HTR-8/SVneo (cell line): ENCODE measurements around the gene STIM1.
"Not testable (repeated sequence)": the region's sequence is repeated elsewhere in the genome, so short reads cannot be mapped to it uniquely, and the experiment has no call there.

Experiments
- DNase-seq: peaks from one replicate; pipeline ENCODE4 v3.0.0; 2011; ENCODE audit warnings: low spot score, mixed read lengths; ENCODE audit not compliant: insufficient read length
- FAIRE-seq: peaks from 2 replicates; lab custom pipeline; 2011; peaks lifted over from hg19 to GRCh38; lab: Jason Lieb, UNC

Gene STIM1

DNA sequence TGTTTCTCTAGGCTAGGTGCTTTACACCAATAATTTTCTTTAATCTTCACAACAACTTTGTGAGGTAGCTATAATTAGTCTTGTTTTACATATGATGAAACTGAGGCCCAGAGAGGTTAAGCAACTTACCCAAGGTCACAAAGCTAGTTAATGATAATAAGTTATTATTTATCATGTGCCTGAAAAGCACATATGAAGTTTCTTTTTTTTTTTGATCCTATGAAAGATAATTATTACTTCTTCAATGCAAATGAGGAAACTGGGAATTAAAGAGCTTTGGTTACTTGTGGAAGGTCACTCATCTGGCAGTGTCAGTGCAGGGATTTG, 22.8 kb downstream of the STIM1 start:
- no peak for DNase-seq

DNA sequence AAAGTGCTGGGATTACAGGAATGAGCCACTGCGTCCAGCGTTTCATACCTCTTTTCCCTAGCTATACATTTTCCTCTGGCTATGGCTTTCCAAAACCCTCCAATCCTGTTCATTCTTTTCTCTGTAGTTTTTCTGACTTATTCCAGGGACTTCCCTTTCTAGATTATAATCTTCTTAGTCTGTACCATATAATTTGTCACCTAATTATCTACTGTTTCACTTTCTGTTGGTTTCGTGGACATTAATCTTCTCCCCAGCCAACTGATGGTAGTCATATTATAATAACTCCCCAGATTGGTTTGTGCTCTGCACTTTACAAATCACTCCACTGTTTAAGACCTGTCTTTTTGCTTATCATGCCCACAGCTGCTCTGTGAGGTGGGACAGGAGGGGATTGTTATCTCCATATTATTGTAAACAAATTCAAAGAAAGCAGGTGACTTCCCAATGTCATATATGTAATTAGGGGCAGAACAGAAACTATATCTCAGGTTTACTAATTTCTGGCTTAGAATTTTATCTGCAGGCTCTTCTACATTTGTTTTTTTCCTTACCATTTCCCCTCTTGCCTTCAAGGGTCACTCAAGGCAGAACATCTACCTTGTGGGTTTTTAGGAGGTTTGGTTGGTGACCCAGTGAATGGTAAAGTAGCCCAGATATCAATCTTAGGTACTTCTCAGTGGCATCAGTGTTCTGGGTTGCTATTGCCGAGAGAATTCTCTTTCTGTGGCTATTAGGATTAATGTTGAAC, 23.9 kb downstream of the STIM1 start:
- FAIRE-seq (no peak), DNase-seq (no peak)

More for the DNA sequence above, 22.8 kb downstream of the STIM1 start:
- FAIRE-seq = no peak

DNA sequence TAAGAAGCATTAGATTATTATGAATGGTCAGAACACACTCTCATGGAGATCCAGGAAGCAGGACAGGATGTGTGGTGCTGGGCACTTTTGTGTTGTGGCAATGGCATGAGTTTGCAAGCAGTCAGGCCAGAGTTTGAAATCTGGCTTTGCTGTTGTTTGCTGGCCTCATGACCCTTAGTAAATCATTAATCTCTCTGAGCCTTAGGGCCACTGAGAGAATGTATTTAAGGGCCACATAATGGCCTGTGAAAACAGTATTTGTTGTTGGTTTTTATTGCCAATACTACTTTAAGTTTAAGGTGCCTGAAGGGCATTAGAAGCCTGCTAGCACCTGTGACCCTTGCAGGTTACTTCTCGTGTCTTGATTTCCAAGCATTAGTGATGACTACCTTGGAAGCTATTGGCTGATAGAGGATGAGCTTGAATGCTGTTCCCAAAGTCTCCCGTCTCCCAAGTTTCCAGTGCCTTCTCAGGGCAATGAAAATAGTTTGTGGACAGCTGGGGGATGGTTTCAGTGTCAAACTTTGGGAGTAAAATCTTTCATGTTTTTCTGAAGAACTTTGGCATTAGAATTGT, 24.6 kb downstream of the STIM1 start:
- DNase-seq = no peak
- FAIRE-seq = no peak

DNA sequence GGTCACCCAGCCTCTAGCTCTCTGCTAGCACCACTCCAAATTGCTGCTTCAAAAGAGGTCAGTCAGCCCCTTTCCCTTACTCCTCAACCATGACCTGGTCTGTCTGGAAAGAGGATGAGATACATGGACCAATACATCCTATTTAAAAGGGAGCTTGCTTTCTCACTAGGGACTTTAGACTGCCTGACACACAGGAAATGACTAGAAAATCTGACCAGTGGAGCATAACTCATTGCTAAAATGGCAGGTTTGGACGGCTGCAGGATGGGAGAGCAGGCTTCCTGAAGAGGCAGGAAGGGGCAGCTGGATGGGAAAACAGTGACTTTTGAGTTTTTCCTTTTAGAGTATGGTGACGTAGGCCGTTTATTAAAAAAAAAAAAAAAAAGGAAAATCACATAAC, 25.3 kb downstream of the STIM1 start:
- FAIRE-seq = no peak

DNA sequence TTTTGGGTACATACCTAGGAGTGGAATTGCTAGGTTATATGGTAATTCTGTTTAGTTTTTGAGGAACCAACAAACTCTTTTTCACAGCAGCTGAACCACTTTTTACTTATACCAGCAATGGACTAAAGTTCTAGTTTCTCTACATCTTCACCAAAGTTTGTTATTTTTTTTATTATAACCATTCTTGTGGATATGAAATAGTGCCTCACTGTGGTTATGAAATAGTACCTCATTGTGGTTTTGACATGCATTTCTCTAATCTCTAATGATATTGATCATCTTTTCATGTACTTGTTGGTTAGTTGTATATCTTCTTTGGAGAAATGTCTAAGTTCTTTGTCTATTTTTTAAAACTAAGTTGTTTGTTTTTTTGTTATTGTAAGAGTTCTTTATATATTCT, 27.2 kb downstream of the STIM1 start:
- FAIRE-seq = no peak
- DNase-seq = no peak

More for the DNA sequence above, 25.3 kb downstream of the STIM1 start:
- no peak for DNase-seq

DNA sequence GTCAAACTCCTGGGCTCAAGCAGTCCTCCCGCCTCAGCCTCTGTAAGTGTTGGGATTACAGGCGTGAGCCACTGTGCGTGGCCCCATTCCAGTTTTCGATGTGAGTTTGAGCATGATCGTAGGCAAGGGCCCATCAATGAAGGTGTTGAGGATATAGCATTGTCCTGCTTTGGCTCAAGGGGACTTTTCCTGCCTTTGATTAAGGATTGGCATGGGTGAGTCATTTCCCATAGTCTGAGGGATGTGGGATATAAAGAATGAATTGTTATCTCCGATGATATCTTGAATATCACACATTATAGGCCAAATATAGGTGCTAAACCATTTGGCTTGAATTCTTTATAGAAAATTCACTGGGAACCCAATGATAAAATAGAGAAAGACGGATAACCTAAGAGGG, 30.4 kb downstream of the STIM1 start:
- no peak for FAIRE-seq

DNA sequence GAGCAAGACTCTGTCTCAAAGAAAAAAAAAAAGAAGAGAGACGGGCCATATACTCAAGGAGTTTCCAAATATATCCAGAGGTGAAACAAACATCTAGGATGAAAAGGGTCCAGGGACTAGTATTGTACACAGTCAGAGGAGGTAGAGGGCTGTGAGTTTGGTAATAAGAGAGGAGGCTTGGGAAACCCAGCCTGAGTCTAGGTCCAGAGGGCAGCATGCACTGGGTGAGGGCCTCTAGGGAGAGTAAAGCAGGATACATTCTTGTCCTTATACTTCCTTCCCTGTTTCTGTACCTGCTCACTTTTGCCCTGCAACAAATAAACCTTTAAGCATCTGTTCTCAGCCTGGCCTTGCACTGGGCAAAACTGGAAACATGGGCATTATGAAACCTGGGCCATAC, 31.5 kb downstream of the STIM1 start:
- DNase-seq (no peak), FAIRE-seq (no peak)

More for the DNA sequence above, 30.4 kb downstream of the STIM1 start:
- no peak for DNase-seq

DNA sequence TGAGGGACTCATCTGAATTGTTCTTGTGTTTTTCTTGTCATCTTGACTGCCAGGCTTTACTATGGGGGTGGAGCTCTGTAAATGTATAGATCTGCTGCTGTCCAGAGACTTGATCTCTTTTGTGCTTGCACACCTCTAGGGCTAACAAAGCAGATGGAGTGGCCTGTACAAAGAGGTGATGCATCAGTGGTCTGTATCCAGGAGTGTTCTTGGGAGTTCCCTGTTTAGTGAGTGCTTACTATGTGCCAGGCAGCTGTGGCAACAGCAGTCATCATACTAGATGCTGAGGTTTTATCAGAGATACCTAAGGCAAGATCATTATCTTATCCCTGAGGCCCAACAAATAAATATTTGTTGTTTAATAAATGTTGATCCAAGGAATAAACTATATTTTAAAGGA, 33.4 kb downstream of the STIM1 start:
- FAIRE-seq (no peak), DNase-seq (no peak)

DNA sequence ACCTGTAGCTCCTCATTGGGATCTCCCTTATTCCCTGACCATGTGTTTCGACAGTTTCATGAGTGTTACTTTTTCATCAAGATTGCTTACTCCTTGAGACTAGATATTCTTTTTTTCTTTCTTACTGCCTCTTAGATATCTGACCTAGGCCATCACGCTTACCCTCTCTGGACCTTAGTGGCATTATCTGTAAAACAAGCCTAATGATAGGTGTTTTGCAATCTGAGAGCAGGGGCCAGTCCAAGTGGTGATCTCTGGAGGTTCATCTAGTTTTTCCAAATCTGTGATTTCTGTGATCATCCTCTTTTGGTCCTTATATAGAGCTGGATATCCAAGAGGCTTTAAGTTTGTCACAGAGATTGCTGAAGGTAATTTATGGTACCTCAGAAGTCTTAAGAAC, 34.5 kb downstream of the STIM1 start:
- DNase-seq = no peak
- FAIRE-seq = no peak

DNA sequence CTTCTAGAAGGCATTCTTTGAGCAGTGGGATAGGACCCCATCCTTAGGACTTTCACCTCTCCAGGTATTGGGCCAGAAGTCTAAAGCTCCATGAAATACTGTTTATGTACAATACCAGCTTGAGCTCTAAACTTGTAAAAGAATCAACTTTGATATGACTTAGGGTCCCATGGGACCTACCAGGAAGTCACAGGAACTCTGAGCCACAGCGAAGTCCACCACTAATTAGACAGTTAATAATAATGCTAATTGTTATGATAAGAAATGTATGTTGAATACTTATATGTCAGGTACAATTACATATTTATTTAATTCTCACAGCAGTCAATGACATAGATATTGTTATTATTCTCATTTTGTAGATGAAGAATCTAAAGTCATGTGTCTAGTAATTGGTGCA, 35.3 kb downstream of the STIM1 start:
- DNase-seq (no peak), FAIRE-seq (no peak)

DNA sequence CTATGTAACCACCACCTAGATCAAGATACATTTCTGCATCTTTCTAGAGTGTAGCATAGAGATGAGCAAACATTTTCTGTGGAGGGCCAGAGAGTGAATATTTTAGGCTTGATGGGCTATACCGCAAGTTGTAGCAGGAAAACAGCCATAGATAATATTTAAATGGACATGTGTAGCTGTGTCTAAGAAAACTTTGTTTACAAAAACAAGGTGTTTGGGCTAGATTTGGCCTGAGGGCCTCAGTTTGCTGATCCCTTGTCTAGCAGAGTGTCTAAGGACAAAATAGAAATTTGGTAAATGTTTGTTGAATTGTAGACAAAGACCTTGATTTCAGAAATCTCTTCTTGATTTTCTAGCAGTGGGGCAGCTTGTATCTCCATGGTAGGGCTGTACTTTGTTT, 36.3 kb downstream of the STIM1 start:
- DNase-seq (no peak), FAIRE-seq (no peak)

DNA sequence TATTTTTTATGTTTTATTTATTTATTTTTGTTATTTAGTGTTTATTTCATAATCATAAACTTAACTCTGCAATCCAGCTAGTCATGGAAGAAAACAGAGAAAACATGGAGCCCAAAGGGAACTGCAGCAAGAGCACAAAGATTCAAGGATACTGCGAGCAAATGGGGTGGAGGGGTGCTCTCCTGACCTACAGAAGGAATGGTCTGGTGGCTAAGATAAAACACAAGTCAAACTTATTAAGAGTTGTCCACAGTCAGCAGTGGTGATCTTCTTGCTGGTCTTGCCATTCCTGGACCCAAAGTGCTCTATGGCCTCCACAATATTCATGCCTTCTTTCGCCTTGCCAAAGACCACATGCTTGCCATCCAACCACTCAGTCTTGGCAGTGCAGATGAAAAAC, 36.7 kb downstream of the STIM1 start:
- FAIRE-seq (no peak), DNase-seq (no peak)

DNA sequence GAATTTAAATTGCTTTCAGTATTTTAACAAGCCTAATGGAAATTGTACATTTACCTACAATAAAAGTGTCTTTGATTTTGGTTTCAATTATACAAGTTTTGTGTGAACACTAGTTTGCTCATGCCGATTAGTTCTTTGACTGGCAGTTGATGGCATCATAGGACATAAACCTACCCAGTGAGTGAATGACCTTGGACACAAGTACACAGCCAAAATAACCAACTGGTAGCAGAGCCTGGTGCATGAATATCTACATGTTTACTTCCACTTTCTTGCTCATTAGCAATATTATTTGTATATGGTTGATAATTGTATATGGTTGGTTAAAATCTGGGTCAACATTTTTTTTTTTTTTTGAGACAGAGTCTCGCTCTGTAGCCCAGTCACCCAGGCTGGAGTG, 37.8 kb downstream of the STIM1 start:
- FAIRE-seq (no peak), DNase-seq (no peak)

DNA sequence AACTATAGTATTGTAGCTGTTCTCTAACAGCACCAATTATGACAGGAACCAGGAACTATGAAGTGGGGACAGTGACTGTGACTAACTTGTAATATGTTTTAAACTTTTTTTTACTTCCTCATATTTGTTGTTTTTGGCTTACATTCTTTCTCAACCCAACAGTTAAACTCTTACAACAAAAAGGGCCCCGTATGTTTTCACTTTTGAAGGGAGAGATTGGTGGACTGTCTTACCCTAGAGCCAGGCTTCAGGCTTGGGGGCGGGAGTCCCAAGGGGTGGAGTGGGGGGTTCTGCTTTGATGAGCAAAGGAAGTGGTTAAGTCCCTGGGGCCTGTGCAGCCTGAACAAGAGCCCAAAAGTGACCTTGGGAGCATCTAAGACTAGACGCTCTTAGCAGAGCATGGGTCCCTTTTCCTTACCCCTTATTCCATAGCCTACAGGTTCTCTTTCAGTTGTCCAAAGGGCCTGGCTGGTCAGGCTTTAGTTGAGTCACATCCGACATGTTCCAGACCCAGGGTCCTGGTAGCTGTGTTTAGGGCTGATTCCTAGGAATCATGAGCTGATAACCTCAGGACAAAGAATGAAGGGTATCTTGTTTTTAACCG, 38.8 kb downstream of the STIM1 start:
- FAIRE-seq (no peak), DNase-seq (no peak)

DNA sequence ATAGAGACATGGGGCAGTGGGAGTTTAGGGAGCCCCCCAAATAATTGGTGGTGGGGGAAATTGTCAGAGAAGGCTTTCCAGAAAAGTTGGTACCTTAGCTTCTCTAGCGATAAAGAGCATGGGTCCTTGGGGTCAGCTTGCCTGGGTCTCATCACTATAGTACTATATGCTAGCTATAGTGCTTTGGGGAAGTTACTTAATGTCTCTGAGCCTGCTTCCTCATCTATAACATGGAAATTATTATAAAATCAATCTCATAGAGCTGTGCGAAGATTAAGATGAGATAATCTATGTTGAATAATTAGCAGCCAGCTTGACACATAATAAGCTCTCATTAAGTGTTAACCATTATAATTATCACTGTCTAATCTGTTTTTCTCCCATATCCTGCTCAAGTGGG, 41.2 kb downstream of the STIM1 start:
- DNase-seq (no peak), FAIRE-seq (no peak)

DNA sequence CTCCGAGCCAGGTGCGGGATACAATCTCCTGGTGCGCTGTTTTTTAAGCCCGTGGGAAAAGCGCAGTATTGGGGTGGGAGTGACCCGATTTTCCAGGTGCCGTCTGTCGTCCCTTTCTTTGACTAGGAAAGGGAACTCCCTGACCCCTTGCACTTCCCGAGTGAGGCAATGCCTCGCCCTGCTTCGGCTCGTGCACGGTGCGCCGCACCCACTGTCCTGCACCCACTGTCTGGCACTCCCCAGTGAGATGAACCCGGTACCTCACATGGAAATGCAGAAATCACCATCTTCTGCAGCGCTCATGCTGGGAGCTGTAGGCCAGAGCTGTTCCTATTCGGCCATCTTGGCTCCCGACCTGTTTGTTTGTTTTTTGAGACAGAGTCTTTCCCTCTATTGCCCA, 44.8 kb downstream of the STIM1 start:
- not testable (repeated sequence) for DNase-seq, FAIRE-seq

DNA sequence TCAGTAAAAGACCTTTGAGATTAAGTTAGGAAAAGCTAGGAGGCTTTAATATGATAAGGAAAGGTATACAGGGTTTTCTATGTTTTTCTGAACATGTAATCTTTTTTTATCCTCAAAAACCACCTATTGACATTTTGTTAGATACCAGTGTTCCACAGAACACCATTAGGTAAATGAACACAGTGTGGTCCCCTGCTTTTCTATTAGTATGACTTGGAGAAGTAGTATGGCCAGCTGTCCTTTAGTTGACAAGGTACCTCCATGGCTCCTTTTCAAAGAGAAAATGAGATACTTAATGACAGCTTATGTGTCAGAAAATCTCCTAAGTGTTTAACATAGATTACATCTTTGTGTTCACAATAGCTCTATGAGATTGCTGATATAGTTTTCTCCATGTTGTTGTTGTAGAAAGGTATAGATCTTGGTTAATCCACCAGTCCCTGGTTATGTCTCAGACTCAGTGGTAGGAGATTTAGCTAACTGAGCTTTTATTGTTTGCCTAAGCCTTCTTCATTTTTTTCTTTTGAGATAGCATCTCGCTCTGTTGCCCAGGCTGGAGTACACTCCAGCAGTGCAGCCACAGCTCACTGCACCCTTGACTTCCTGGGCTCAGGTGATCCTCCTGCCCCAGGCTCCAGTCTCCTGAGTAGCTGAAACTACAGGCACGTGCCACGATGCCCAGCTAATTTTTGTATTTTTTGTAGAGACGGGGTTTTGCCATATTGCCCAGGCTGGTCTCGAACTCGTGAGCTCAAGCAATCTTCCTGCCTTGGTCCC, 46.0 kb downstream of the STIM1 start:
- FAIRE-seq (no peak), DNase-seq (no peak)

DNA sequence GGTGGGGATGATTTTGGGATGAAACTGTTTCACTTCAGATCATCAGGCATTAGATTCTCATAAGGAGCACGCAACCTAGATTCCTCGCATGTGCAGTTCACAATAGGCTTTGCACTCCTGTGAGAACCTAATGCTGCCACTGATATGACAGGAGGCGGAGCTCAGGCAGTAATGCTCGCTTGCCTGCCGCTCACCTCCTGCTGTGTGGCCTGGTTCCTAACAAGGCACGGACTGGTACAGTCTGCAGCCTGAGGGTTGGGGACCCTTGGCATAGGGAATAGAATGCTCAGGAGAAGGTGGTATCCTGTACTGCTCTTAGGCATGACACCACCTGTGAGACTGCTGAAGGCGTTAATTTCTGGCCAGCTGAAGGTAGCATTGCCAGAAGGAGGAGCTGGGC, 47.0 kb downstream of the STIM1 start:
- DNase-seq = no peak
- no peak for FAIRE-seq

DNA sequence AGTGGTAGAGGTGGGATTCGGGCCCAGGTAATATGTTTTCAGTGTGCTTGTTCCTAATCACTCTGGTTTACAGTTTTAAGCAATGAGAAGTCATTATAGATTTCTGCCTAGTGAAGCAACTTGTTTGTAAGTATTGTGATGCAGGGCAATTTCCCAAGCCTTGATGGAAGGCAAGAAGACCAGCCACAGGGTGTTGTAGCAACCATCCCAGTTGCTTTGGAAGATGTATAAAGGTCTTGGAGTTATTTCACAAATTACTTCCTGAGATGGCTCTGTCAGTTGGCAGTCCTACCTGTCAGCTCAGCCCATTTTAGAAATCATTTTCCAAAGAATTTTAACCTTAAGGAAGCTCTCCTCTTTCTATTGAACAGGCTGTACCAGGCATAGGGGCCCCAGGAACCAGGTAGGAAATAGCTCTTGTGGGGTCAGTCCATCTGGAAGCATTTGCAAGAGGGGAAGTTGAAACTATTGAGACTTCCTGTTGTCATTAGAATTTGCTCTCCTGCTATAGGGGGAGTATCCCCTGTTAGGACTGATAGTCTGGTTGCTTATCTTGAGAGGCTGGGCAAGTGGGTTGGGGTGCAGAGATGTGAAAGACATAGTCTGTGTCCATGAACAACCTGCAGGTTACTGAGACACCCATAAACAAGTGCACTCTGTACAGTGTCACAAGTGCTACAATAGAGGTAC, 47.9 kb downstream of the STIM1 start:
- no peak for FAIRE-seq
- DNase-seq = no peak

DNA sequence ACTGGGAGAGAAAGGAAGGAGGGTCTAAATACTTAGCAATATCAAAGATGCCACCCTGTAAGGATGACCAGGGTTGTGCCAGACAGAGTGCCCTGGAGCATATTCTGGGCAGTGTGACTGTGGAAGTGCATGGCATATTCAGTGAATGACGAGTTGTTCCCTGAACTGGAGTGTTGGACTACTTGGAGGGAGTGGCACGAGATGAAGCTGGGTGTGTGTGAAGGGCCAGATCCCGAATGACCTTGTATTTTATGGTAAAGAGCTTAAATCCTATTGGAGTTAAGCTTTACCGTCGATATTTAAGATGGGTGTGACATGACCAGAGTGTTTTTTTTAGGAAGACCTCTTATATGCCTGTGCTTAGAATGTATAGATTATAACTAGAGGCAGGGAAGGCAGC, 48.8 kb downstream of the STIM1 start:
- FAIRE-seq (no peak), DNase-seq (no peak)
